Panc1 (cell line): ENCODE results near the gene NDUFA7.
"Not testable (repeated sequence)": the region's sequence is repeated elsewhere in the genome, so short reads cannot be mapped to it uniquely, and the experiment has no call there.

Experiments used
- CTCF ChIP-seq: fragments of 450-650 bp; IDR thresholded peaks from 2 replicates; pipeline ENCODE4 v1.5.1; 2017; ENCODE audit warnings: mild to moderate bottlenecking
- POLR2AphosphoS5 ChIP-seq: IDR thresholded peaks from 2 replicates; pipeline ENCODE4 v1.6.1; 2012; ENCODE audit warnings: mild to moderate bottlenecking, low read depth, low read length, moderate library complexity
- REST ChIP-seq, 2 experiments: IDR thresholded peaks; 2 replicates each; pipeline ENCODE4 v1.6.1; 2011 to 2012; ENCODE audit warnings: low read depth in 2 of 2, control low read depth in 1 of 2, low read length in 1 of 2, mild to moderate bottlenecking in 1 of 2, moderate library complexity in 1 of 2; ENCODE audit not compliant: insufficient read depth in 1 of 2
- SIN3A ChIP-seq: IDR thresholded peaks from 2 replicates; pipeline ENCODE4 v1.6.1; 2012; ENCODE audit warnings: low read depth, mild to moderate bottlenecking, low read length, moderate library complexity, borderline replicate concordance; ENCODE audit not compliant: insufficient read depth
- TCF7L2 ChIP-seq: IDR thresholded peaks from 2 replicates; pipeline ENCODE4 v1.6.1; 2011; ENCODE audit warnings: mild to moderate bottlenecking, low read depth, low read length, inconsistent platforms

GRCh38 chr19:8352845-8353244 is 31.7 kb upstream of the NDUFA7 start:
- TF ChIP-seq CTCF; REST (IDR thresholded peaks at IDR 0.05; ENCODE audit: insufficient read depth in 1 of 2, low read depth in 2 of 2, low read length in 1 of 2); POLR2AphosphoS5; TCF7L2; SIN3A: not testable (repeated sequence)
